Right lobe of liver (tissue), 6 donors: Measurements from ENCODE around the gene PIK3C2B. TPM values are rescaled to one million over a fixed set of nuclear protein-coding genes. Genes with fewer than 3 reads are reported as not detected.
"Not testable (repeated sequence)": the region's sequence is repeated elsewhere in the genome, so short reads cannot be mapped to it uniquely, and the experiment has no call there.

Experiments
- ATAC-seq, 4 donors: fragments of 200-7000 bp; cut with Tn5 transposase; one replicate each; pipeline ENCODE4 v1.9.1; 2020; ENCODE audit warnings: mild to moderate bottlenecking in 4 of 4, moderate library complexity in 4 of 4
- DNase-seq, 3 donors: peaks; one replicate each; pipeline ENCODE4 v3.0.0-alpha.2; 2020
- H3K27ac ChIP-seq, 3 donors: fragments of 200-600 bp; one replicate each; pipeline ENCODE4 v1.8.0; 2022
- H3K27me3 ChIP-seq, 2 donors: fragments of 200-600 bp; one replicate each; pipeline ENCODE4 v1.8.0; 2022
- H3K36me3 ChIP-seq, 4 donors: fragments of 200-600 bp; sonication (generic) in 1 of 4; one replicate each; pipeline versions ENCODE4 v1.5.1 to v1.8.0; 2017 to 2022; ENCODE audit warnings: control low read depth in 1 of 4
- H3K4me1 ChIP-seq, 4 donors: fragments of 200-600 bp; sonication (generic) in 1 of 4; one replicate each; pipeline versions ENCODE4 v1.5.1 to v1.8.0; 2017 to 2022; ENCODE audit warnings: control low read depth in 1 of 4
- H3K4me3 ChIP-seq, 3 donors: fragments of 200-600 bp; one replicate each; pipeline ENCODE4 v1.8.0; 2022
- H3K9me3 ChIP-seq, 4 donors: fragments of 200-600 bp; sonication (generic) in 1 of 4; one replicate each; pipeline versions ENCODE4 v1.5.1 to v1.8.0; 2017 to 2022; ENCODE audit warnings: control low read depth in 1 of 4
- CTCF ChIP-seq, 4 donors: fragments of 200-600 bp in 3 of 4; fragments of 450-650 bp in 1 of 4; IDR thresholded peaks; one replicate each; pipeline versions ENCODE4 v1.5.1 to v1.8.0; 2016 to 2022; ENCODE audit warnings: antibody characterized with exemption in 4 of 4, mild to moderate bottlenecking in 2 of 4
- POLR2A ChIP-seq: fragments of 450-650 bp; IDR thresholded peaks from one replicate; pipeline ENCODE4 v1.6.1; 2017; ENCODE audit warnings: antibody characterized with exemption, mild to moderate bottlenecking
- WGBS: methylation state at CpG from one replicate; pipeline ENCODE4 v1.1.6; 2018; ENCODE audit warnings: low coverage, low lambda C conversion rate; ENCODE audit not compliant: insufficient coverage; ENCODE audit errors: missing lambda C conversion rate; 5-methylcytosine and 5-hydroxymethylcytosine counted together
- intact Hi-C, 2 donors: fragments of 100-400 bp; cut with DNase I; formaldehyde crosslinking; loops; one replicate each; pipeline versions ENCODE4 v1.11.2 to v1.14.1; 2022
- total RNA-seq, 6 experiments: library from RNA; depleted of rRNA in 2 of 6; stranded (reverse); fragments of >200 nt in 2 of 6; fragmentation: NEBNext Ultra II Directional in 3 of 6; extraction: Animal tissue kit (Norgen Biotek cat#: 25700) in 3 of 6; gene quantifications; one replicate each; pipeline versions ENCODE4 v1.1.0 to v1.2.4, GENCODE V29; 2016 to 2023
- donor health status: DM: no; HTN: yes; CAD: no.
- donor health status: DM: no; HTN: no; CAD: no.
- donor health status: DM: no; HTN: no; CAD: no.
- donor health status: DM: no; HTN: yes; CAD: no.
- donor health status: DM: no; HTN: yes; CAD: no.

PIK3C2B gene
- total RNA-seq, 6 experiments from 2014 or later = 7.6 to 18.5 (median 10.1) TPM

GRCh38 chr1:204524986-204525385, 30.4 kb upstream of the PIK3C2B start:
- intact Hi-C loops = no loop called here
- no peak for ATAC-seq
- Histone ChIP-seq H3K9me3 (no peaks in the 10 kb centered on the region), H3K4me3 (no peak overlapping the region), H3K4me1 (no peaks in the 10 kb centered on the region), H3K36me3 (peaks cover 0 to 47% (median 12%) of the 10 kb centered on the region in 4 donors), H3K27ac (no peak overlapping the region), H3K27me3 (no peaks in the 10 kb centered on the region)
- TF ChIP-seq POLR2A = no peak
- TF ChIP-seq CTCF (IDR thresholded peaks at IDR 0.05) = no peak
- WGBS = 58% methylated on average over 3 of the region's 3 CpGs
- no peak for DNase-seq

- H3K36me3 ChIP-seq = peaks cover 0 to 35% (median 9%) of the 10 kb centered on the region in 4 donors
Measured at GRCh38 chr1:204523605-204524215, 29.1 kb upstream of the PIK3C2B start.

GRCh38 chr1:204521941-204522521, 27.4 kb upstream of the PIK3C2B start:
- Histone ChIP-seq H3K4me1 (peaks cover 0 to 14% (median 0%) of the 10 kb centered on the region in 4 donors), H3K36me3 (peaks cover 0 to 18% (median 5%) of the 10 kb centered on the region in 4 donors)
- H3K27me3 ChIP-seq, intact Hi-C loops, ATAC-seq, H3K27ac ChIP-seq, H3K4me3 ChIP-seq, H3K9me3 ChIP-seq, DNase-seq: not testable (repeated sequence)
- 77% methylated on average over 5 of the region's 5 CpGs for WGBS

More at GRCh38 chr1:204523605-204524215, 29.1 kb upstream of the PIK3C2B start:
- no peak for TF ChIP-seq POLR2A
- no peak for TF ChIP-seq CTCF (IDR thresholded peaks at IDR 0.05)
- H3K27me3 ChIP-seq = no peaks in the 10 kb centered on the region
- no peaks in the 10 kb centered on the region for H3K9me3 ChIP-seq
- H3K4me1 ChIP-seq = no peaks in the 10 kb centered on the region
- intact Hi-C loops = no loop called here
- H3K4me3 ChIP-seq = no peak overlapping the region
- ATAC-seq = peak in 1 of 4 donors; percentile 18
- no peak for DNase-seq
- WGBS = 87% methylated on average over 9 of the region's 9 CpGs
- H3K27ac ChIP-seq = no peak overlapping the region

GRCh38 chr1:204520834-204521709, 26.5 kb upstream of the PIK3C2B start:
- peaks cover 0 to 9% (median under 1%) of the 10 kb centered on the region in 4 donors for H3K36me3 ChIP-seq
- H3K4me1 ChIP-seq = peaks cover 0 to 15% (median 0%) of the 10 kb centered on the region in 4 donors
- H3K9me3 ChIP-seq = no peaks in the 10 kb centered on the region
- ATAC-seq (no peak), DNase-seq (no peak)
- H3K27ac ChIP-seq = no peak overlapping the region
- intact Hi-C loops = no loop called here
- no peak for TF ChIP-seq POLR2A
- TF ChIP-seq CTCF (IDR thresholded peaks at IDR 0.05) = no peak
- 59% methylated on average over 5 of the region's 5 CpGs for WGBS
- H3K4me3 ChIP-seq = no peak overlapping the region
- no peaks in the 10 kb centered on the region for H3K27me3 ChIP-seq

GRCh38 chr1:204517382-204517781, 22.8 kb upstream of the PIK3C2B start:
- WGBS = 64% methylated on average over 16 of the region's 19 CpGs
- ATAC-seq, intact Hi-C loops, H3K36me3 ChIP-seq, H3K9me3 ChIP-seq, DNase-seq, H3K27me3 ChIP-seq: not testable (repeated sequence)
- peaks cover 0 to 15% (median 0%) of the 10 kb centered on the region in 4 donors for H3K4me1 ChIP-seq
- peak overlapping the region; percentile 64 to 80 (median 70) for H3K4me3 ChIP-seq
- peak overlapping the region in 1 of 3 donors; percentile 80 for H3K27ac ChIP-seq
